NCI-H1092 (cell line): Measurements from ENCODE around the gene GCG.

Experiments used
- DNase-seq: peaks from one replicate; lab custom pipeline; 2025; lab: John Stamatoyannopoulos, UW

The GCG gene

DNA sequence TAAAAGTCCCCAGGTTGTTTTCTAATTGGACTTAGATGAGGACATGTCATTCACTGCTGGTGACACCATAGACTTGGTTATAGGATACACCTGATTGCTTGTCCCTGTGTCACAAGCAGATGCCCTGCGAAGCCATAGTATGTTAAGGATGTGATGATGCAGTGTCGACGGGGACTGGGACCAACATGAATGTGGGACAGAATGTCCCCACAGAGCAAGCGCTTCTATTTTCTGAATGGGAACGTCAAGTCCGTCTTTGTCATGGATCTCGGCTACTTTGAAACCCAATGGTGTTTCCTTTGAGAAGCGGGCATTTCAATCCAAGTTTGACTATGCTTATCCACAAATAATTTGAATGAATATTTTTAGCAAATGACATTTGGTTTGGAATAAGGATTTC is 2.1 kb downstream of the GCG start:
- no peak for DNase-seq

DNA sequence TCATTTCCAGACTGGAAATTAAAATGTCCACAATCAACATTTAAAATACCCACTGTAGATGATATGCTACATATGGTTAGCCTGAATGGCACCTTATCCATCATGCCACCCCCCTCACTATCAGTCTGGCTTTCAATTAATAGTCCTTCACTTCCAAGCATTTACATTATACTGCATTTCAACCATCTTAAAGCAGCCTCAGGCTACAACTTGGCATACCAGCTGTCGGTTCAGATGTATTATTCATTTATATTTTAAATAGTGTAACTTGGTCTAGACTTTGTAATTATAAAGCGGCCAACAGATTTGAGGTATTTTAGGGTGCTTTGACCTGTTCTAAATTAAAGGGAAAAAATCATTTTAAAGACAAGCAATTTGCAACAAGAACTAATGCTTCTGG is 2.6 kb downstream of the GCG start:
- DNase-seq = no peak

DNA sequence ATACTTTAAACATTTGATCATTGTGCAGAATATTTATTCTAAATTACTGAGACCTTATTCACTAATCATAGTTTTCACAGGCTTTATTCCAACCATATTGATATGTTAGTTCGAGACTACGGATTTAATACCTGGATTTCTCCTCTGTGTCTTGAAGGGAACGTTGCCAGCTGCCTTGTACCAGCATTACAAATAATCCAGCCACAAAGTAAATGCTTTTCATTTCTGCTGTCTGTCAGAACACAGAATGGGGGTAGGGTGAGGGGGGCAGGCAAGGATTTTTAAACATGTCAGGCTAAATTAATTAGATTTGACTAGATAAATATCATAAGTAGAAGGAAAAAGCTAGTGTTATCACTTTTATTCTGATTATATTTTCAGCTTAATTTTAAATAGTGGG is 3.1 kb downstream of the GCG start:
- DNase-seq = no peak

DNA sequence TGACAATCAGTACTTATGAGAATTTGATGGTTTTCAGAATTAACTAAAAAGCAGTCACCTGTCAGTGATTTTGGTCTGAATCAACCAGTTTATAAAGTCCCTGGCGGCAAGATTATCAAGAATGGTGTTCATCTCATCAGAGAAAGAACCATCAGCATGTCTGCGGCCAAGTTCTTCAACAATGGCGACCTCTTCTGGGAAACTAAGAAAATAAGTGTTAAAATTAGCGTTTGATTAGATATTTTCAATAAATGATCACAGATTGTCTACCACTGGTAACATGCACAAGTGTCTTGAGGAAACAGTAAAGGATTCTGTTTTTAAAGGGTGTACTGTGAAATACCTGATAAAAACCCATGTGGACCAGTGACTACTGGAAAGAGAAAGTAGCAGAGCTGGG is 8.1 kb downstream of the GCG start:
- DNase-seq = no peak

DNA sequence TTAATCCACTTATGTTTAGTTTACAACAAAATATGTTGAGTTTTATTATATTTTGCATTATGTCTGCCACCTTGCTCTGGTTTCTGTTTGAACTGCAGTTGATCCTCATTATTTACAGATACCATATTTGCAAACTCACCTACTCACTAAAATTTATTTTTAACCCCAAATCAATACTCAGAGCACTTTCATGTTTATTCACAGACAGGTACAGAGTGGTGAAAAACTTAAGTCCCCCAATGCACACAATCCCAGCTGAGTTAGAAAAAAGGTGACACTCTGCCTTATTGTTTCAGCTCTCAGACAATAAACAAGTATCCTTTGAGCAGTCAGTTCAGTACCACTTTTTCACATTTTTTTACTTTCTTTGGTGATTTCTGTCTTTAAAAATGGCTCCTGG is 13.7 kb downstream of the GCG start:
- DNase-seq = no peak

DNA sequence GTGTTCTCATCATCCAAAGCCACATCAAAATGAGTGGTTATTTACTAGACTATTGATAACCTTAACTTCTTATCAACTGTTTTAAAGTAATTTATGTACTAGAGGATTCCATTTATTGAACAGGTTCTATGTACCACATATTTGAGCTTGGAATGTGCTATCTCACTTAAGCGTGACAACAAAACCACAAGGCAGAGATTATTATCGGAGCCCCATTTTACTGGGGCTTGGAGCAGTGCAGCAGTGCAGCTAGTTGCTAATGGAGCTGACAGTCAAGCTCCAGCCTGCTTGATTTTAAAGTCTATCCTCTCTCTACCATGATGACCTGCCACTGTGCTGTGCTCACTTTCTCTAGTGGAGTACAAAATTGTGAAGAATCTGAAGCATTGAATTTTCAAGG is 24.6 kb downstream of the GCG start:
- DNase-seq = no peak

DNA sequence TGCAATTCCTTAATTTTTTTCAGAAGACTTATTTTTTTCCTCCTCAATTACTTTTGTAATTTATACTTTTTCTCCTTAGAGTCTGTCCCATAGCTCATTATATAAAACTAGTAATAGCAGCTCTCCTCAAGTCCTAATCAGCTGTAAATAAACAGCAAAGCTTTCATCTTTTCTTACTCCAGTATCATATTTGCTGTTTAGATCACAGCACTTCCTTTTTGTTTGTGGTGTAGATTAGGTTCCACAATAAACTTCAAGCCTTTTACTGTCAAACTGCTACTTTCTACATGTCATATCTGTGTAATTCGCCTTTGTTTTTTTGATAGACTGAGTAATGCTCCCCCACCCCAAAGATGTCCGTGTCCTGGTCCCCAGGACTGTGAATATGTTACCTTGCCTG is 25.5 kb downstream of the GCG start:
- no peak for DNase-seq

DNA sequence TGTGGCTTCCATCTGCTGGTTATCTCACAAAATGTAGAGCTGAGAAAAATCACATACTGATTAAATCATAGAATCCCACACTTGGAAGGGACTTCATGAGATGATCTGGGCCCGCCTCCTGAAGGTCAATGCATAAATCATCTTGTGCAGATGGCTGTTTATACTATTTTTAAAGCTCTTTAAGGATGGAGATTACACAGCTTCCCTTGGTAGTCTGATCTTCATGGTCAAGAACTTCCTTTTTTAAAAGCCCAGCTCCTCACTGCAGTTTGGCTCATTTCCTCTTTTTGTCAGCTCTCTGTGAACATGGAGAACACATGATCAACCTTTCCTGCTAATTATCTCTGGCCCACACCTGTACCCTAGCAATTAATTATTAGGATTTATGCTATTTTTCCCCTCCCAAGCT is 25.9 kb downstream of the GCG start:
- DNase-seq = no peak

DNA sequence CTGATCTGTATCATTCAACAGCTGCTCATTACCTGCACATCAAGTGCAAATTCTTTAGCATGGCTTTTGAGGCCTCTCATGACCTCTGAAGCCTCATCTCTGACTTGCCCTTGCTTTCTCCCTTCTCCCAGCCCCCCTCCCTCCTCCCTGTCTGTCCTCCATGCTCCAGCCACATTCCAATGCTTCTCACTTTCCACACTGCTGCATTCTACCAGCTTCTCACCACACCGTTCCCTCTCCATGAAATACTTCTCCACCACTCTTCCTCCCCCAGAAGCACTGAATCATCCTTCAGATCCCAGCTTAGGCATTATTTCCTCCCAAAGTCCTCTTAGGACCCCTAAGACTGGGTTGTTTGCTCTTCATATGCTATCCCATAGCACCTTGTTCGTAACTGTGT is 26.9 kb downstream of the GCG start:
- DNase-seq = no peak

DNA sequence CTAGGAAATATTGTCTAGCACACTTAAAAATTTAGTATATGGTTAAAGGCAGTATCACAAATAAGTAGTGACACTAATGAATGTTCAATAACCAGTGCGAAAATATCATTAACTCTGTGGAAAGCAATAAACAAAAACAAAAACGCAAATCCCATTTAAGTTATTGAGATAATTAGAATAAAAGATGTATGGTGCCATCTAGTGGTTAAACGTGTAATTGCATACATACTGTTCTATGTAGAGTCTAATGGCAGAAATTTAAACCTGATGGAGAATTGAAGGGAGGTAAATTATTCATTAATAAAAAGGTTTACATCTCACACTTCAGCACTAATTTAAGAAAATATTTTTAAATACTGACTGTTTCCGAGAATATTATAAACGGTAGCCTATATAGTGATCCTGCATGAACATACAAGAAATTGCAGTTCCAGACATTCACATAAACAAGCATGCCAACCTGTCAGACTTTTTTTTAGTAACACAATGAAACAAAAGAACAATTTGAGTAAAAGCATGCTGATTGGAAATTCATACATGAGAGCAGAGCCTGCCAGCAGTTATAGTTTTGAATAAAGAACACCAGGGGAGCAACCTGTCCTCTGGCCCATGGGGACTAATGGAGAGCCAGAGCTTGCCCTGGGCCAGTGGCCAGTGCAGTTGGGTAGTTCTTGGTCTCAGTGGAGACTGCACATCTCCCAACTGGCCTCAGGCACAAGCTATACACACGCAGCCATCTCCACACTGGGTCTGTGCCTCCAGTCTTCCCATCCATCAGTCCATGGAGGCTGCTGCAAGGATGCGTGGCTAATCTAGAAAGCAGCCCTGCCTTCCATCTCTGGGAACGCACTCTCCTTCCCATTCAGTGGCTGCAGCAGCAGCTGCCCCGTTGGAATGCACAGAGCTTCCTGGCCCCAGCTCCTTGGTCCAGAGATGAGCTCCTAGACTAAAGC is 28.0 kb downstream of the GCG start:
- peak; percentile 51 for DNase-seq

DNA sequence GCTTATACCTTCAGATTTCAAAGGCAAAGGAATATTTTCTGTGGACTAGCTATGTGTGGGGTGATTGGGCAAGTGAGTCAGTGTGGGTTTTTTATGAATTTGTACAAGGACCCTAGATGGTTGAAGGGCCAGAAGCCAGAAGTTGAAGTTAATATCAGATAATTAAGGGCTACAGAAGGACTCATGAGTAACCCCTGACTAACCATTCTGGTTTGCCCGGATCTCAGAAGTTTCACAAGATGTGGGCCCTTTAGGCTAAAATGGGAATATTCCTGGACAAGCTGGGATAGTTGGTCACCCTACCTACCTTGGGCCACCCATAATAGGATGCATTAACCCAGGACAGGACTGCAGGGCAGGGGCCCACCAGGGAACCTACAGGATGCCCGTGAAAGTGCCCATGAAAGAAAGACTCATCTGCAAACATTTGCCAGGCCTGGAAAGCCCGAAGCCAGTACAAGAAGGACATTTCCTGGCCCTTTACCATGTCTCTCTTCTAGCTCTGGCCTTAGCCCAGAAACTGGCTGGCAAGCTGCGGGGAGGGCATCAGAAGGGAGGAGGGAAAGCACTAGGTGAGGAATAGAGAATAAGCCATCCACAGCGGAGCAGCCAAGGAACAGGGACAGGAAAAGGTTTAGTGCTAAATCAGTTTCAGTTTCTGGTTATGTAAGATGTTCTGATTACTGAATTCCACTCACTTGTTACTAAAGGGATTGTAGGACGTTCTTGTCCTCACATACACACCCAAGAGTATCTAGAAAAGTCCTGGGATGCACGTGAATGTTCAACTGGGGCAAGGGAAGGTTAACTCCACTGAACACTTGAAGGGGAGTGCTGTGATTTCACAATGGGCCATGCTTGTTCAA is 33.6 kb downstream of the GCG start:
- no peak for DNase-seq

DNA sequence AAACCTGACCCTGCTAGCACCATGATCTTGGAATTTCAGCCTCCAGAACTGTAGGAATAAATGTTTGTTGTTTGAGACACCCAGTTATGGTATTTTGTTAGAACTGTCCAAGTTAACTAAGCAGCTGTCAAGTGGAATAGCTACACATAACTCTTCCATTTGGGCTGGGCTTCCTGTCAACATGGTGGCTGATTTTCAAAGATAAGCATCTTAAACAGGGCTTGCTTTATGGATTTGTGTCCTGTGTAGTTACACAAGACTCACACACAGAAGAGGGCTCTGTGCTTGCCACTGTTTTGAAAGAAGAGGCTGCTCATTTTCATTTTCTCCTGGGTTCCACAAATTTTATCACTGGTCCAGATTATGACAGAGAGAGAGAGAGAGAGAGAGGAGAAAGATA is 35.7 kb downstream of the GCG start:
- DNase-seq = no peak

DNA sequence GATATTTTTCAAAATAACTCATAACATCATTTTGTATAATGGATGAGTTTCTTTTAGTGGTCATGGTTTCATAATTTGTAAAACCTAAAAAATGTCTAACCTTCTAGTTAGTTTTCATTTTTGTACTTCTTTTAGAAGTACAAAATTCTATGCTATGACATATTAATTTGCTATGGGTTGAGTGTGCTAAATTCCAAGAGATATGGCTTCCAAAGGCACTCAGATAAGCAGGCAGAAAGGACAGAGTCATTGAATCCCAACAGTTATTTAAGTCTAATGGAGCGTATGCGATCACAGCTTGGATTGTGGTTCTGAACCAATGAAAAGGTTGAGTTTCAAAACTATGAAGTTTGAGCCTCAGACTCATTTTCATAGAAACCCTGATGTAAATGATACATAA is 37.0 kb downstream of the GCG start:
- no peak for DNase-seq

DNA sequence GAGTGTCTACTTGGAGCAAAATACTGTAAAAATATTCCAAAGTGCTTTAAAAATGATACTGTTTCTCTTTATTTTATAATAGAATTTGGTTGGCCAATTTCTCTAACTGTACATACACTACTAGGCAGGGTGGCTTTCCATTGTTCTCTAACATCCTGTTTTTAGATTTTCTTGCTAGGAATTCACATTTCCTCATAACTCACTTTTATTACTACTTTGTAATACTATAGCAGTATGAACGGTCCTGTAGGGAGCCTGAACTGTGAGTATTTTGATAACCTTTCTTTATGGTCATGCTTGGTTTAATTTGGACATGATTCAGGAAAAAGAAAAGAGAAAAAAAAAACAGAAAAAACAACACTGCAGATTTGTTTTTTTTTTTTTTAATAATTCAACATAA is 37.8 kb downstream of the GCG start:
- no peak for DNase-seq

DNA sequence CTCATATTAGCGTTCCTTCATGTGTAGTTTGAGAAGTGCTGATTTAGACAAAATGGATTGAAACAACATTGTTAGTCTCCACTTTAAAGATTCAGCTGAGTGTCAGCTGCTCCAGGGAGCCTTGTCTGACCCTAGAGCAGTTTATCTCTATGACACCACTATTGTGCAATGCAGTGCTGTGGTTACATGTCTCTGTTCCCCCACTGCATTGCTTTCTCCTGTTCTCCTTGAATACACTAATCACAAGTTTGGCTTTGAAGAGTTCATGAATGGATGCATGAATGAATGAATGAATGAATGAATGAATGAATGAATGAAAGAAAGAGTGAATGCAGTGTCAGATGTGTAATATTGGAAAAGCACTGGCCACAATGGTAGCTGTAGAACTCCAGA is 38.3 kb downstream of the GCG start:
- no peak for DNase-seq

DNA sequence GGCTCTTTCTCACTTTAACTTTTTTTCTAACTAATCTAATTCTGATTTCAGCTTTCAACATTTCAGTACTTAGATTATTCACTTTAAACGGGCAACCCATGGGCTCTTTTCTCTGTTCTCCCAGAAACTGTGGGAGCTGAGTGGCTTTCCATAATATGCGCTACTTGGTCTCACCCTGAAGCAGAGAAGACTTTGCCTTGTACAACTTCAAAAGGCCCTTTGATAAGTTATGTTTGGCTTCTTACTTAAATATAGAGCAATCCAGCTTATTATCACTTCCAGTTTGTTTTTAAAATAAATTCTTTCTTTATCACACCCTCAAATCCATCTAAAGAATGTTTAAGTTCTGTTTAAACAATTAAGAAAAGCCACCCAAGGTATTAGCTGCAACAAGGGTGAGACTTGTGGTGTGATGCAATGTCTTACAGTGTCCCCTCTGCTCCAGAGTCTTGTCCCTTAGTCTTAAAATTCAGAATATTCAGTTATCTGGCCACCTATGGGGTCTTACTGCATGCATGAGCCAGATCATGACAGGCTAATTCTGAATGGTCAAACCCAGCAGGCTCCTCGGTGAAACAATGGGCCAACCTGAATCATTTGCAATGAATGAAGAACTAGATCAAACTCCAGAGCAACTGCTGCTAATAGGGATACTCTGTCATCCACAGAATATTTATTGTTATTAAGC is 38.8 kb downstream of the GCG start:
- no peak for DNase-seq

DNA sequence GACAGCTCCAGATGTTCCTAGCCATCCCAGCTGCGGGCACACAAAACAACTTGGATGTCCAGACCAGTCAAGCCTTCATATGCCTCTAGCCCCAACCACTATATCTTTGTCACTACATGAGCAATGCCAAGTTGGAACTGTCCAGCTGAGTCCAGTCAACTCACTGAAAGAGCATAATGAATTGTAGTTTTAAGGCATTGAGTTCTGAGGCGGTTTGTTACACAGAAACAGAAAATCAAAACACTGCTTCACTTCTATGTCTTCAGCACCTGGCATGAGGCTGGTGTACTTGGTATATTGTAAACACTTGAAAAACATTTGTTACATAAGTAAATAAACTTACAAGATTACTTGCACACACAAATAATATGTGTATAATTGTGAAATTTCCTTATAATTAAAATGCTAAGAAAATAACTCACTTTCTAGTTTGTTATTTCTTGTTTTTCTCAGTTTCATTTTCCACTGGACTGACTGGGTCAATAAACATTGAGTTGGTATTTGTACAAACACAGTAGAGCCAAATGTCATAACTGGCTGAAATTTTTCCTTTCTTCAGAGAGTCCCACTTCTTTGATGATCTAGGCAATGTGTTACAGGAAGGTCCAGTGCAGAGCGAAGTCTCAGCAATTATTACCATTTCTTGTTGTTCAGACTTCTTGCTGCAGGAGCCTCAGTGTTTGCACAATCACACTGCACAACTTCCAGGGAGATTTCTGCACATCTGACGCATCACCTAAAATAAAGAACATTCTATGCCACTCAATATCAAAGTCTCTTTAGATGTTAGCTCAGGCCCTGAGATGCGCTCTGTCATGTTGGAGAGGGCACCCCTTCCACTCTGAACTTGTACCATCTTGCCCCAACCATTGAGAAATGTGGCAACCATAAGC is 39.8 kb downstream of the GCG start:
- DNase-seq = no peak

DNA sequence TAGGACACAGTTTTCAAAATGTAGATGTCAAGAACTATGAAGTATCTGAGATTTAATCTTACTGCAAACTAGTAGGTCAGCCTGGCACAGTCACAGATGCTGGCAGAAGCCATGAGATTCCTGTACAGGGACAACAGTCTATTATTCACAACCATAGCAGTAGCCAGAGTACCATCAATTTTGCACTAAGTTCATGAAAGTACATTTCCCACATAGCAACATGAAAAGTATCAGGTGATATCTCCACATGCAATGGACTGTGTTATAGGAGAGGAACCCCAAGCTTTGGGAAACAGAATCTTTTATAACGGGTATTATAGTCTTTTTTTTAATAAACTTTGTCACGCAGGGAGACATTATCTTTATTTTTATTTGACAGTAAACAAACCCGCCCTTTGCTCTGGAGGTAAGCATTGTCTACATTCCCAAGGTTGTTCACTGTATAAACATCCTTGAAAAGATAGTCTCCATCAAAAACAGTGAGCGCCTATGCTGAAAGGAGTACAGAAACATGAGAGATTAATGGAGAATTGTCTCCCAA is 44.6 kb downstream of the GCG start:
- no peak for DNase-seq

DNA sequence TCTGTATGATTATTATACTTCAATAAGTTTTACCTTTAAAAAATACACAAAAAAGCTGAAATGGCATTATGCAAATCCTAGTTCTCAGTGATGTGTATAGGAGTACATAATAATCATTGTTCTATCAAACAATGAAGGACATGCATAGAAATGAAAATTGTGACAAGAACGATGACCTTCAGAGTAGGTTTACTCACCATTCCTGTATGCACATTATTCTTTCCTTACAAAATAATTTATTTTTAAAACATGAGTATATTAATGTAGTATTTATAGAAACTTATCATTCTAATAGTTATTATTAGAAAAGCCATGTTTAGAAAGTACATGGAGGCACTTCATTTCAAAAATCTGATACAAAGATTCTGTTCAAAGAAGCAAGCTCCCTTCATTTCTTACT is 45.3 kb downstream of the GCG start:
- DNase-seq = no peak

DNA sequence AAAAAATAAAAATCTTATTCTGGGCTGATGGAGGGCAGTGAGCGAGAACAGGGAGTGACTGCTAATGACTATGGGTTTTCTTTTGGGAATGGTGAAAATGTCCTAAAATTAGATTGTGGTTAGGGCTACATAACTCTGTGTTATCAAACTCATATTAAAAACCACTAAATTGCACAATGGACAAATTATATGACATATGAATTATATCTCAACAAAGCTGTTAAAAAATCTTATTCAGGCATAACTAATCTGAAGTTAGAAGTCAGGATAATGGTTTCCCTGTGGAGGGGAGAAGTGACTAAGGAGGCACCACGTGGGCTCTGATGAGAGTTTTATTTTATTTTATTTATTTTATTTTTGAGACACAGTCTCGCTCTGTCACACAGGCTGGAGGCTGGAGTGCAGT is 45.9 kb downstream of the GCG start:
- no peak for DNase-seq

DNA sequence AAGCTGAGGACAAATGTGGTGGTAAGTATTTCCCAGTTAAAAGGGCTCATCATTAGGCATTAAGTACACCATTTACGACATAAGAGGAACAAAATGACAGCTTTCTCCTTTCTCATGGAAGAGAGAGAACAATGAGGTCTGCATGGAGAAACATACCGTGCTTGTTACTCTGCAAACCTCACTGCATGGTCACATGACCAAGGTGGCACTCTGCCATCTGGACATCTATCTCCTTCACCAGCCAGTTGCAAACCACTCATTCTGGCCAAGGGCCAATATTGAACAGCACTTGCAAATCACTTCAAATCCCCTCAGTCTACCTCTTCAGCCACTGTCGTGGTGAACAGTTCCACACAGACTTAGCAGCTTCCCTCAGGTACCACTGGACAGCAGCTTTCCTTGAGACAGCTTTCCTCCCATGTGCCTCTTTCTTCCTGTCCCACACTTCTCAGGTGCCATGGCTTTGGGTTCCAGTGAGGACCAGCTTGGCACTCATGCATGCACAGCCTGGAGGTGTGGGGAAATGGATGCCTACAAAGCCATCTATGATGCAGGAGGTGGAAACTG is 48.5 kb downstream of the GCG start:
- peak; percentile 47 for DNase-seq
